ENCODE results near the gene EXOC8. TPM values are rescaled to one million over a fixed set of nuclear protein-coding genes. Genes with fewer than 3 reads are reported as not detected.

EXOC8 gene
- total and polyA plus RNA-seq, 2 experiments from 2014 or later = 4.9 to 12.6 TPM

DNA sequence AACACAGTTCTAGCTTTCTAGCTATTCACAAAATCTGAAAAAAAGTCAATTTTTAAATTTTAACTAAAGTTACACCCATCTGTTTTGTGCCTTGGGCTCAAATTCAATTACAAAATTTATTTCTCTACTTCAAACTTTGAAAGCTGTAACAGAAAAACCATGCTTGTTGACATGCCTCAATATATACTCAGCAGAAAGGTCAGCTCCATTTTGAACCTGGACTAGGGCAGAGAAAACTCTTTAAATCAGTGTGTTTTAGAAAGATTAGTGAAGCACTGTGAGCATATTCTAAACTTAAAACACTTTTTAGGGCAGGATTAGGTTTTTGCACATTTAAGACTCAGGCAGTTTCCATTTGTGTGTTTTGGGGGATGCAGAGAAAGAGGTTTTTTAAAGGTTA lies 34.8 kb upstream of the EXOC8 start:
- DNase-seq (ENCODE audit: low read depth in 1 of 2, low spot score in 1 of 2) = no peak
- Histone ChIP-seq H3K4me3 (no peak overlapping the region), H3K27me3 (no peaks in the 10 kb centered on the region), H3K4me1 (ENCODE audit: low read depth) (peaks cover under 1% of the 10 kb centered on the region), H3K9me3 (ENCODE audit: low read depth) (no peaks in the 10 kb centered on the region), H3K27ac (no peak overlapping the region), H3K36me3 (peaks cover 21% of the 10 kb centered on the region)
- TF ChIP-seq, protein P1, sequence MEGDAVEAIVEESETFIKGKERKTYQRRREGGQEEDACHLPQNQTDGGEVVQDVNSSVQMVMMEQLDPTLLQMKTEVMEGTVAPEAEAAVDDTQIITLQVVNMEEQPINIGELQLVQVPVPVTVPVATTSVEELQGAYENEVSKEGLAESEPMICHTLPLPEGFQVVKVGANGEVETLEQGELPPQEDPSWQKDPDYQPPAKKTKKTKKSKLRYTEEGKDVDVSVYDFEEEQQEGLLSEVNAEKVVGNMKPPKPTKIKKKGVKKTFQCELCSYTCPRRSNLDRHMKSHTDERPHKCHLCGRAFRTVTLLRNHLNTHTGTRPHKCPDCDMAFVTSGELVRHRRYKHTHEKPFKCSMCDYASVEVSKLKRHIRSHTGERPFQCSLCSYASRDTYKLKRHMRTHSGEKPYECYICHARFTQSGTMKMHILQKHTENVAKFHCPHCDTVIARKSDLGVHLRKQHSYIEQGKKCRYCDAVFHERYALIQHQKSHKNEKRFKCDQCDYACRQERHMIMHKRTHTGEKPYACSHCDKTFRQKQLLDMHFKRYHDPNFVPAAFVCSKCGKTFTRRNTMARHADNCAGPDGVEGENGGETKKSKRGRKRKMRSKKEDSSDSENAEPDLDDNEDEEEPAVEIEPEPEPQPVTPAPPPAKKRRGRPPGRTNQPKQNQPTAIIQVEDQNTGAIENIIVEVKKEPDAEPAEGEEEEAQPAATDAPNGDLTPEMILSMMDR (IDR thresholded peaks at IDR 0.05; ENCODE audit: low read depth, low read length) = no peak

DNA sequence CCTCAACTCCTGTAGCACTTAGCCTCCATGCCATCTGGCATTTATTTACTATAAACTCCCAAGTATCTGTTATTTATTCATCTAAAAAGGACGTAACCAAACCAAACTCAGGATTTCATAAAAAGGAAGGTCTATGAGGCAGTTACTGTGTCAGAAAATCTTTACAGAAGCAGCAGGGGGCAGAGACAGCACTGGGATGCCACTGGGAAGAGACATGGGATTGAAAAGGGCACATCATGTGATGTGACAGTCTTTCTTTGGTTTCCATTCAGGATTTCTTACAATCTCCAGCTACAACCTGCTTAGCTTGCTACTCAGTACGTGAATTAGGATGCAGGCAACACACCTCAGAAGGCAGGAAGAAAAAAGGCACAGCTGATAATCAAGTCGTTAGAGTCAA lies 31.6 kb upstream of the EXOC8 start:
- Histone ChIP-seq H3K9me3 (ENCODE audit: low read depth) (no peaks in the 10 kb centered on the region), H3K36me3 (peaks cover 37% of the 10 kb centered on the region), H3K4me1 (ENCODE audit: low read depth) (no peaks in the 10 kb centered on the region), H3K27ac (peak overlapping the region; percentile 40), H3K27me3 (no peaks in the 10 kb centered on the region), H3K4me3 (no peak overlapping the region)
- TF ChIP-seq, protein P1 (IDR thresholded peaks at IDR 0.05; ENCODE audit: low read depth, low read length) = peak; percentile 7
- DNase-seq (ENCODE audit: low read depth in 1 of 2, low spot score in 1 of 2) = no peak

DNA sequence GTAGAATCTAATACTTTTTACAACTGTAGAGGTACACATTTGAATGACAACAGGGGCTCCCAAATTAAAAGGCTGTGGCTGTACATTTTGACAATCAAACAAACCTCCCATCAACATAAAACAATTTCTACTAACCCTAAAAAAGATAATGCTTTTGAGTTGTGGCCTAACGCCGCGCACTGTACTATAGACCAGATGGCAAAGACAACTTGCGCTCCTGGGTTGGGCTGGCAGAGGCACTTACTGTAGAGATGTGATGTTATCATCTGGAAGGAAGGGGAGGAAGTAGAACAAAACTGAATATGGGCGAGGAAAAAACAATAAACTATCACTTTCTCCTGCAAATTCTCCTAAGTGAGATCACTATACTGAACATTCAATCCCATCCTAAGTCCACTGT lies 26.5 kb upstream of the EXOC8 start:
- TF ChIP-seq, protein P1 (IDR thresholded peaks at IDR 0.05; ENCODE audit: low read depth, low read length) = no peak
- Histone ChIP-seq H3K9me3 (ENCODE audit: low read depth) (no peaks in the 10 kb centered on the region), H3K4me3 (no peak overlapping the region), H3K4me1 (ENCODE audit: low read depth) (no peaks in the 10 kb centered on the region), H3K27ac (no peak overlapping the region), H3K27me3 (no peaks in the 10 kb centered on the region), H3K36me3 (peaks cover 34% of the 10 kb centered on the region)
- no peak for DNase-seq (ENCODE audit: low read depth in 1 of 2, low spot score in 1 of 2)

DNA sequence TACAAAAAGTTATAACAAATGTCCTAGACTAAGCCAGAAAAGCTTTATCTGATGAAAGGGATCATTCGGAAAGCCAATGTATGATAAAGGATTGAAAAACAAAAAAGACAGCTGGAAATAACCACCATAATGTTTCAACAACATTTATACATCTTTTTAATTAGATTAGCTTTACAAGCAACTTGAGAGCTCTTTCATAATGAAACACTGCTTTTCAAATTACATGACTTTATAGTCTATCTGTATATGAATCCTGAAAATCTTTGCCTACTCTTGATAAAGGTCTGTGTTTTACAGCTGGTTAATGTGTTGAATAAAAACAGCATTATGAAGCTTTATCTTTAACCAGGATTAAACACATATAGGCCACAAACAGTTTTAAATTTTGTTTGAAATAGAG lies 26.0 kb upstream of the EXOC8 start:
- DNase-seq (ENCODE audit: low read depth in 1 of 2, low spot score in 1 of 2) = no peak
- H3K4me1 ChIP-seq (ENCODE audit: low read depth) = no peaks in the 10 kb centered on the region
- H3K27me3 ChIP-seq = no peaks in the 10 kb centered on the region
- no peaks in the 10 kb centered on the region for H3K9me3 ChIP-seq (ENCODE audit: low read depth)
- no peak overlapping the region for H3K4me3 ChIP-seq
- H3K27ac ChIP-seq = no peak overlapping the region
- peaks cover 31% of the 10 kb centered on the region for H3K36me3 ChIP-seq
- TF ChIP-seq, protein P1 (IDR thresholded peaks at IDR 0.05; ENCODE audit: low read depth, low read length) = no peak

DNA sequence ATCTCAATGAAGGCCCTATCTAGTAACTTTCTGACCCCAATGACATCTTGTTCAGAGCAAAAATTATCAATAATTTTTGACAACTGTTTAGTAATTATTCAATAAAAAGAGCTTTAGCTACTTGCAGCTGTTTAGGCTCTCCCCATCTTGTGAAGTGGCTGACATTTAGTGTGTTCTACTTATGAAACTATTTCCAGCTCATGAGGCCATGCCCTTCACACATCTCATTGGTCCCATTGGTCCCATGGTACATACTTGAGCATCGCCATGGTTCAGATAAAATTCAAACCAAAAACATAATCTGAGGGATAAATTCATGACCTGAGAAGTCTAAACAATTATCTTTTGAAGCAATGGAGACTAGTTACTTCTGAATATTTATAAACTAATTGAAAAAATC lies 24.7 kb upstream of the EXOC8 start:
- Histone ChIP-seq H3K27me3 (no peaks in the 10 kb centered on the region), H3K27ac (no peak overlapping the region), H3K9me3 (ENCODE audit: low read depth) (no peaks in the 10 kb centered on the region), H3K4me1 (ENCODE audit: low read depth) (no peaks in the 10 kb centered on the region), H3K36me3 (peaks cover 22% of the 10 kb centered on the region), H3K4me3 (no peak overlapping the region)
- DNase-seq (ENCODE audit: low read depth in 1 of 2, low spot score in 1 of 2) = no peak
- TF ChIP-seq, protein P1 (IDR thresholded peaks at IDR 0.05; ENCODE audit: low read depth, low read length) = no peak

DNA sequence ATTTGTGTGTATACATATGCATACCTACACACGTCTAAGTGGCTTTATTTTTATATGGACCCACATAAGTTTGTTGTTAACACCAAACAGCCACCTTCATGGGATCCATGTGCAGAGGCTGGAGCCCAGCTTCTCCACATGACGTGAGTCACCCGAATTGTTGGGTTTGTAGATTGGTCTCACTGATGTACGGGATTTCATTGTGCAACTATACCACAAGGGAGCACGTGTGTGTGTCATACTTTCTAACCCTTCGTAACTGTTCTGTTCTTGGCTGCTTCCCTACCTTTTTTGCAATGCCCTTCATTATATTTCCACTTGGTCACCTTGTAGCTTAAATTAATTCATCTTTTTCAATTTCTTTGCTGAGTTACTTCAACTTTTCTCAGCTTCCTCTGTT lies 21.5 kb upstream of the EXOC8 start:
- no peaks in the 10 kb centered on the region for H3K9me3 ChIP-seq (ENCODE audit: low read depth)
- H3K36me3 ChIP-seq = peaks cover 5% of the 10 kb centered on the region
- no peaks in the 10 kb centered on the region for H3K27me3 ChIP-seq
- no peaks in the 10 kb centered on the region for H3K4me1 ChIP-seq (ENCODE audit: low read depth)
- TF ChIP-seq, protein P1 (IDR thresholded peaks at IDR 0.05; ENCODE audit: low read depth, low read length) = no peak
- H3K4me3 ChIP-seq = no peak overlapping the region
- DNase-seq (ENCODE audit: low read depth in 1 of 2, low spot score in 1 of 2) = peak in 1 of 2 donors; percentile 96
- no peak overlapping the region for H3K27ac ChIP-seq

Data from cardiac muscle cell (in vitro differentiated cells and primary cell).